NOMO-1 (cell line): Measurements from ENCODE around the gene SIX5.

Source experiments
- DNase-seq, 2 experiments: peaks; one replicate each; lab custom pipeline; 2025; ENCODE audit not compliant: unreplicated experiment in 2 of 2; lab: John Stamatoyannopoulos, UW

SIX5 gene

GRCh38 chr19:45716359-45717130 lies 52.5 kb downstream of the SIX5 start:
- DNase-seq, result peak in 1 of 2 experiments; percentile 20

- no peak for DNase-seq
Observed at GRCh38 chr19:45715139-45715538, 53.9 kb downstream of the SIX5 start.
